HCT116 (cell line): ENCODE results near the gene CAMK2G. TPM values are rescaled to one million over a fixed set of nuclear protein-coding genes. Genes with fewer than 3 reads are reported as not detected.

Experiments used
- ATAC-seq: fragments of 200-7000 bp; cut with Tn5 transposase; 2 replicates; pipeline ENCODE4 v1.9.1; 2020; ENCODE audit warnings: mild to moderate bottlenecking, moderate library complexity
- BruUV-seq: library from RNA; stranded (reverse); fragments of 400-500 nt; replicated peaks from 2 replicates; lab custom pipeline; 2021; lab: Mats Ljungman, UMichigan
- CTCF ChIA-PET: fragments of 300-600 bp; sonication (Branson Sonifier 250); formaldehyde crosslinking; loops from one replicate; lab custom pipeline; 2021; ENCODE audit warnings: antibody characterized with exemption; lab: Charles Lee
- POLR2A ChIA-PET: fragments of 300-600, 350-600 bp; sonication (Branson Sonifier 250); formaldehyde crosslinking; loops from one replicate; lab custom pipeline; 2021; ENCODE audit warnings: antibody characterized with exemption; lab: Charles Lee
- RAD21 ChIA-PET, 2 experiments: fragments of 300-600 bp; sonication (Branson Sonifier 250); formaldehyde crosslinking; loops; one replicate each; lab custom pipeline; 2023; ENCODE audit warnings: low total read pairs in 2 of 2; ENCODE audit not compliant: uncharacterized antibody in 2 of 2, unreplicated experiment in 2 of 2, low non-redundant PET in 1 of 2; lab: Charles Lee
- DNase-seq: peaks from one replicate; pipeline ENCODE4 v3.0.0-alpha.2; 2010; ENCODE audit warnings: low read depth, low spot score
- H2AFZ ChIP-seq: fragments of 200-600 bp; shearing (Covaris generic), sonication (generic); 2 replicates; pipeline ENCODE4 v1.6.1; 2017; ENCODE audit warnings: low read depth, mixed run types, mixed read lengths, antibody characterized with exemption, low read length; ENCODE audit not compliant: poor library complexity, severe bottlenecking
- H3K27ac ChIP-seq: 2 replicates; pipeline ENCODE4 v1.5.1; 2012; ENCODE audit warnings: low read depth, low read length
- H3K27me3 ChIP-seq: fragments of 200-600 bp; sonication (generic); 2 replicates; pipeline ENCODE4 v1.6.1; 2016; ENCODE audit warnings: mixed run types, low read length, mixed read lengths; ENCODE audit not compliant: insufficient read depth
- H3K36me3 ChIP-seq, 2 experiments: fragments of 200-500 bp in 1 of 2; fragments of 200-600 bp in 1 of 2; sonication (Bioruptor generic) in 1 of 2; sonication (generic) in 1 of 2; 2 replicates each; pipeline versions ENCODE4 v1.5.1 to v1.6.1; 2014 to 2016; ENCODE audit warnings: low read length in 2 of 2, inconsistent platforms in 1 of 2, mixed read lengths in 1 of 2, mixed run types in 1 of 2; ENCODE audit not compliant: insufficient read depth in 2 of 2, control insufficient read depth in 1 of 2
- H3K4me1 ChIP-seq, 2 experiments: fragments of 200-600 bp in 1 of 2; sonication (generic) in 1 of 2; 2 replicates each; pipeline versions ENCODE4 v1.5.1 to v1.6.1; 2012 to 2017; ENCODE audit warnings: low read length in 2 of 2, inconsistent platforms in 1 of 2, mild to moderate bottlenecking in 1 of 2, mixed read lengths in 1 of 2, mixed run types in 1 of 2, moderate library complexity in 1 of 2; ENCODE audit not compliant: insufficient read depth in 2 of 2, control insufficient read depth in 1 of 2
- H3K4me2 ChIP-seq: fragments of 200-600 bp; sonication (generic); 2 replicates; pipeline ENCODE4 v1.6.1; 2017; ENCODE audit warnings: mixed run types, low read length, mixed read lengths
- H3K4me3 ChIP-seq, 2 experiments: fragments of 200-600 bp in 1 of 2; sonication (generic) in 1 of 2; replicated peaks in 1 of 2; 2 replicates each; pipeline ENCODE4 v1.5.1; 2011 to 2016; ENCODE audit warnings: low read length in 2 of 2, control low read depth in 1 of 2, low read depth in 1 of 2, mild to moderate bottlenecking in 1 of 2, mixed read lengths in 1 of 2, mixed run types in 1 of 2
- H3K79me2 ChIP-seq: fragments of 200-600 bp; sonication (generic); 2 replicates; pipeline ENCODE4 v1.6.1; 2017; ENCODE audit warnings: mild to moderate bottlenecking, mixed run types, low read length, moderate library complexity, mixed read lengths; ENCODE audit not compliant: insufficient read depth
- H3K9ac ChIP-seq: fragments of 200-600 bp; sonication (generic); 2 replicates; pipeline ENCODE4 v1.6.1; 2016; ENCODE audit warnings: low read length, mixed read lengths
- H3K9me2 ChIP-seq: fragments of 200-600 bp; sonication (generic), shearing (Covaris generic); 2 replicates; pipeline ENCODE4 v1.6.1; 2017; ENCODE audit warnings: mixed run types, mild to moderate bottlenecking, moderate library complexity; ENCODE audit not compliant: insufficient read depth
- H3K9me3 ChIP-seq, 2 experiments: fragments of 200-500 bp in 1 of 2; fragments of 200-600 bp in 1 of 2; sonication (Bioruptor generic) in 1 of 2; sonication (generic) in 1 of 2; 2 replicates each; pipeline ENCODE4 v1.6.1; 2014 to 2017; ENCODE audit warnings: low read length in 2 of 2, mixed read lengths in 2 of 2, inconsistent platforms in 1 of 2, low read depth in 1 of 2, mild to moderate bottlenecking in 1 of 2, mixed run types in 1 of 2, moderate library complexity in 1 of 2; ENCODE audit not compliant: control insufficient read depth in 1 of 2, insufficient read depth in 1 of 2
- H4K20me1 ChIP-seq: fragments of 200-600 bp; sonication (generic), shearing (Covaris generic); 2 replicates; pipeline ENCODE4 v1.6.1; 2017; ENCODE audit warnings: mixed run types, mild to moderate bottlenecking, moderate library complexity; ENCODE audit not compliant: insufficient read depth
- CBX3 ChIP-seq: IDR thresholded peaks from 2 replicates; pipeline ENCODE4 v1.6.1; 2012; ENCODE audit warnings: low read depth
- CEBPB ChIP-seq: IDR thresholded peaks from 2 replicates; pipeline ENCODE4 v1.6.1; 2012; ENCODE audit warnings: low read depth
- EZH2 ChIP-seq: fragments of 200-600 bp; sonication (generic); IDR thresholded peaks from 2 replicates; pipeline ENCODE4 v1.6.1; 2017; ENCODE audit warnings: antibody characterized with exemption, mixed run types
- EZH2phosphoT487 ChIP-seq: fragments of 200-600 bp; IDR thresholded peaks from 2 replicates; pipeline ENCODE4 v1.6.1; 2018; ENCODE audit warnings: antibody characterized with exemption, borderline replicate concordance
- FOSL1 ChIP-seq: IDR thresholded peaks from 2 replicates; pipeline ENCODE4 v1.6.1; 2012; ENCODE audit warnings: low read depth
- JUND ChIP-seq: IDR thresholded peaks from 2 replicates; pipeline ENCODE4 v1.6.1; 2012
- POLR2A ChIP-seq: IDR thresholded peaks from 2 replicates; pipeline ENCODE4 v1.7.0; 2011; ENCODE audit warnings: borderline replicate concordance; ENCODE audit not compliant: insufficient read depth, insufficient read length; ENCODE audit errors: extremely low read depth
- POLR2AphosphoS5 ChIP-seq: IDR thresholded peaks from 2 replicates; pipeline ENCODE4 v1.6.1; 2011; ENCODE audit warnings: mild to moderate bottlenecking, low read depth, low read length, moderate library complexity
- RAD21 ChIP-seq: IDR thresholded peaks from 2 replicates; pipeline ENCODE4 v1.6.1; 2012; ENCODE audit warnings: low read depth, mild to moderate bottlenecking
- REST ChIP-seq: IDR thresholded peaks from 2 replicates; pipeline ENCODE4 v1.6.1; 2012; ENCODE audit warnings: low read depth
- SIN3A ChIP-seq: IDR thresholded peaks from 2 replicates; pipeline ENCODE4 v1.6.1; 2012; ENCODE audit warnings: low read depth
- SP1 ChIP-seq: IDR thresholded peaks from 2 replicates; pipeline ENCODE4 v1.6.1; 2012; ENCODE audit warnings: low read depth
- SRF ChIP-seq: IDR thresholded peaks from 2 replicates; pipeline ENCODE4 v1.6.1; 2012; ENCODE audit warnings: low read depth
- TCF7L2 ChIP-seq: IDR thresholded peaks from 2 replicates; pipeline ENCODE4 v1.7.0; 2011; ENCODE audit warnings: borderline replicate concordance, inconsistent platforms; ENCODE audit not compliant: insufficient read depth, insufficient read length; ENCODE audit errors: extremely low read depth
- YY1 ChIP-seq: IDR thresholded peaks from 2 replicates; pipeline ENCODE4 v1.6.1; 2011; ENCODE audit warnings: low read length, low read depth, moderate library complexity, mild to moderate bottlenecking; ENCODE audit not compliant: insufficient replicate concordance; ENCODE audit errors: extremely low read depth
- ZNF274 ChIP-seq: fragments of 200-500 bp; sonication (Bioruptor generic); IDR thresholded peaks from 2 replicates; pipeline ENCODE4 v1.6.1; 2014; ENCODE audit warnings: mild to moderate bottlenecking, low read depth, low read length, inconsistent platforms
- intact Hi-C: fragments of 100-400 bp; cut with micrococcal nuclease; formaldehyde crosslinking; loops from 2 replicates; pipeline ENCODE4 v1.10.0; 2022
- total RNA-seq: library from RNA; stranded (reverse); gene quantifications from one replicate; pipeline ENCODE4 v1.2.1, GENCODE V29; 2021; ENCODE audit not compliant: unreplicated experiment
- TF ChIP-seq, protein P1 (sequence below): IDR thresholded peaks from 2 replicates; pipeline ENCODE4 v1.6.1; 2012

The CAMK2G gene
- total RNA-seq, 1 experiment from 2014 or later, result 28.3 TPM

DNA sequence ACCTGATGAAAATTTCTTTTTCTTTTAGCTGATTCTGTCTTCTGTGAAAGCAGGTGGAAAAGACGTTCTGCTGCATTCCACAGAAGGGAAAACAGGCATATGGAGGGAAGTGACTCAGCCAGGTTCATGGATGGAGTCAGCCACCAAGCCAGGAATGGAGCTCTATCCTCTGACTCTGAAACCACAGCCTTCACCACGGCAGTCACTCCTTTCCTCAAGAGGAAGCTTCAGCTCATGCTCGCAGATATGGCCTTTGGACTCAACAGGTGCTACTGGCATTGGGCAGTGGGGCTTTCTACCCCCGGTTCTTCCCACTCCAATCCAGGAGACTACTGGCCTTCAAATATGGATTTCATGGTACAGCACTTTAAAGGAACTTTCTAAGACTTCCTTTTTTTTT, 25.1 kb upstream of the CAMK2G start:
- intact Hi-C loops, result no loop called here
- H3K4me1 ChIP-seq, result peaks cover 34 to 55% of the 10 kb centered on the region in 2 experiments
- DNase-seq, result peak; percentile 75

More for the DNA sequence above, 25.1 kb upstream of the CAMK2G start:
- H3K27ac ChIP-seq, result peak overlapping the region; percentile 61
- H3K9me2 ChIP-seq, result no peaks in the 10 kb centered on the region
- H3K79me2 ChIP-seq, result no peaks in the 10 kb centered on the region
- ChIA-PET RAD21 (interaction anchor here (0.6 to 1.2 kb wide), 4 partner anchors 9 to 13 kb away, joined by 3 to 4 read pairs (median 3); no protein-coding TSS in a partner anchor), CTCF (interaction anchor here (1.1 to 1.9 kb wide), 2 partner anchors 11 to 13 kb away, joined by 9 to 10 read pairs; no protein-coding TSS in a partner anchor), POLR2A (interaction anchor here (0.8 to 3.5 kb wide), 5 partner anchors 8 to 67 kb away, joined by 3 to 32 read pairs (median 5); no protein-coding TSS in a partner anchor)
- H2AFZ ChIP-seq, result peak overlapping the region; percentile 36
- no peaks in the 10 kb centered on the region for H3K27me3 ChIP-seq
- peak; percentile 97 for TF ChIP-seq SP1
- TF ChIP-seq EZH2phosphoT487, result no peak
- TF ChIP-seq, protein P1, sequence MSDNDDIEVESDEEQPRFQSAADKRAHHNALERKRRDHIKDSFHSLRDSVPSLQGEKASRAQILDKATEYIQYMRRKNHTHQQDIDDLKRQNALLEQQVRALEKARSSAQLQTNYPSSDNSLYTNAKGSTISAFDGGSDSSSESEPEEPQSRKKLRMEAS, result peak; percentile 85
- no peak for TF ChIP-seq ZNF274
- TF ChIP-seq POLR2AphosphoS5, result 0 out of 2 replicates have a peak, but pooled peaks have one; percentile 38
- no peak for TF ChIP-seq EZH2
- no peak for TF ChIP-seq YY1
- peak; percentile 95 for TF ChIP-seq CBX3
- TF ChIP-seq SRF, result peak; percentile 68; the same call in 1 of the 2 replicates
- no peak for TF ChIP-seq SIN3A
- TF ChIP-seq JUND, result peak; percentile 93
- no peak for TF ChIP-seq POLR2A
- TF ChIP-seq FOSL1, result peak; percentile 91
- TF ChIP-seq RAD21, result peak; percentile 6; the same call in 1 of the 2 replicates
- no peak for TF ChIP-seq TCF7L2
- no peak for TF ChIP-seq REST
- TF ChIP-seq CEBPB, result no peak
- BruUV-seq, result no TSS peak
- peak overlapping the region; percentile 14; the same call in 1 of the 2 replicates for H3K9ac ChIP-seq
- H3K4me2 ChIP-seq, result peak overlapping the region; percentile 61
- peak; percentile 79 for ATAC-seq
- no peaks in the 10 kb centered on the region for H4K20me1 ChIP-seq
- no peaks in the 10 kb centered on the region for H3K9me3 ChIP-seq
- H3K4me3 ChIP-seq, result no peak overlapping the region
- no peaks in the 10 kb centered on the region for H3K36me3 ChIP-seq
